ENCODE results near the gene ANKS1A.

GRCh38 chr6:34974249-34974642 lies 85.2 kb downstream of the ANKS1A start:
- TF ChIP-seq, protein P1, sequence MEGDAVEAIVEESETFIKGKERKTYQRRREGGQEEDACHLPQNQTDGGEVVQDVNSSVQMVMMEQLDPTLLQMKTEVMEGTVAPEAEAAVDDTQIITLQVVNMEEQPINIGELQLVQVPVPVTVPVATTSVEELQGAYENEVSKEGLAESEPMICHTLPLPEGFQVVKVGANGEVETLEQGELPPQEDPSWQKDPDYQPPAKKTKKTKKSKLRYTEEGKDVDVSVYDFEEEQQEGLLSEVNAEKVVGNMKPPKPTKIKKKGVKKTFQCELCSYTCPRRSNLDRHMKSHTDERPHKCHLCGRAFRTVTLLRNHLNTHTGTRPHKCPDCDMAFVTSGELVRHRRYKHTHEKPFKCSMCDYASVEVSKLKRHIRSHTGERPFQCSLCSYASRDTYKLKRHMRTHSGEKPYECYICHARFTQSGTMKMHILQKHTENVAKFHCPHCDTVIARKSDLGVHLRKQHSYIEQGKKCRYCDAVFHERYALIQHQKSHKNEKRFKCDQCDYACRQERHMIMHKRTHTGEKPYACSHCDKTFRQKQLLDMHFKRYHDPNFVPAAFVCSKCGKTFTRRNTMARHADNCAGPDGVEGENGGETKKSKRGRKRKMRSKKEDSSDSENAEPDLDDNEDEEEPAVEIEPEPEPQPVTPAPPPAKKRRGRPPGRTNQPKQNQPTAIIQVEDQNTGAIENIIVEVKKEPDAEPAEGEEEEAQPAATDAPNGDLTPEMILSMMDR (IDR thresholded peaks at IDR 0.05) = no peak
- no peak for TF ChIP-seq POLR2A (IDR thresholded peaks at IDR 0.05)

Data from right lobe of liver (tissue), 4 donors.